GM12892 (cell line): ENCODE data around the gene SPESP1.

Experiments
- DNase-seq: peaks from one replicate; pipeline ENCODE4 v3.0.0; 2011; ENCODE audit not compliant: insufficient read length
- FAIRE-seq: peaks from 2 replicates; lab custom pipeline; 2011; peaks lifted over from hg19 to GRCh38; lab: Jason Lieb, UNC
- POLR2A ChIP-seq: IDR thresholded peaks from 2 replicates; pipeline ENCODE4 v1.6.1; 2011; ENCODE audit warnings: low read depth, low read length, control low read depth
- POLR2AphosphoS5 ChIP-seq: IDR thresholded peaks from 2 replicates; pipeline ENCODE4 v1.6.1; 2011; ENCODE audit warnings: low read depth, low read length, control low read depth
- TAF1 ChIP-seq: IDR thresholded peaks from 2 replicates; pipeline ENCODE4 v1.6.1; 2011; ENCODE audit warnings: low read depth, mild to moderate bottlenecking, control low read depth, low read length, borderline replicate concordance

SPESP1 gene

DNA sequence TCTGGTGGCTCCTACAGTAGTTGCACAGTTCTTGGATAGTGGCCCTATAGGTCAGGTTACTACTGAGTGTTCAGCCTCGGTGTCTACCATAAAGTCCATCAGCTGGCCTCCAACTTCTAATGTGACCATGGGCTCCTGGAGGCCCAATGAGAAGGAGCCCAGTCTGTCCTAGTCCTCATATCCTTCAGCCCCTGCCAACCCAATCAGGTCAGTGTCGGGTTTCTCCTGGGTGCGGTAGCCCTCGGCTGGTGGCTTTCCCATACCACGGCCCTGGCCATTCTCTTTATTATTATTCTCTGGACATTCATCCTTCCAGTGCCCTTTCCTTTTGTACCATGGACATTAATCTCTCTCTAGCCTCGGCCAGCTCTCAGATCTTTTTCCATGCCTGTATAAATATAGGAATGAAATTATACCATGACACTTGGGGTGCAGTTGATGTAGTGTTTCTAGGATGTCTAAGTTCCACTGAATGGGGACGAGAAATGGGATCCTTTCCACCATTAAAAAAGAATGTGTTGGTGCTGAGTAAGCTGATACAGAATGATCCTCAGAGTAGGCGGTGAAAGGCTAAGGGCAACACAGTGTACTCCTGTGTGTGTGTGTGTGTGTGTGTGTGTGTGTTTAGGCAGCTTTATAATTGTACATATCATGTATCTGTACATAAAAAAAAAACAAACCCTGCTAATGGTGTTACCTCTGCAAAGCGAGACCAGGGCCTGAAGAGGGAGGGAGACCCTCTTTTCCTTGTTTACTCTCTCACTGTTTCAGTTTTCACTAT, 64.8 kb downstream of the SPESP1 start:
- FAIRE-seq (no peak), DNase-seq (no peak)
- TF ChIP-seq TAF1 (no peak), POLR2A (no peak), POLR2AphosphoS5 (no peak)
